Adipocyte (in vitro differentiated cells): Measurements from ENCODE around the gene CD9.

Experiments
- DNase-seq: peaks from one replicate; pipeline ENCODE4 v3.0.0-alpha.2; 2015; ENCODE audit warnings: low read depth
- H3K27me3 ChIP-seq: replicated peaks from 2 replicates; pipeline ENCODE4 v1.7.0; 2013; ENCODE audit warnings: mild to moderate bottlenecking, low read length, moderate library complexity; ENCODE audit not compliant: control insufficient read depth, insufficient read depth
- H3K36me3 ChIP-seq: 2 replicates; pipeline ENCODE4 v1.7.0; 2013; ENCODE audit warnings: low read length, mild to moderate bottlenecking, moderate library complexity; ENCODE audit not compliant: control insufficient read depth, insufficient read depth, severe bottlenecking
- H3K4me1 ChIP-seq: 2 replicates; pipeline ENCODE4 v1.7.0; 2013; ENCODE audit warnings: mild to moderate bottlenecking, low read length, moderate library complexity; ENCODE audit not compliant: control insufficient read depth, insufficient read depth
- H3K4me3 ChIP-seq: 2 replicates; pipeline ENCODE4 v1.7.0; 2013; ENCODE audit warnings: mild to moderate bottlenecking, low read length, moderate library complexity
- H3K9ac ChIP-seq: 2 replicates; pipeline ENCODE4 v1.7.0; 2013; ENCODE audit warnings: mild to moderate bottlenecking, low read length, moderate library complexity
- H3K9me3 ChIP-seq: 2 replicates; pipeline ENCODE4 v1.7.0; 2013; ENCODE audit warnings: mild to moderate bottlenecking, low read length, moderate library complexity; ENCODE audit not compliant: control insufficient read depth

Gene CD9

GRCh38 chr12:6195665-6196535, 4.3 kb upstream of the CD9 start:
- H3K27me3 ChIP-seq, result no peaks in the 10 kb centered on the region
- no peak overlapping the region for H3K4me3 ChIP-seq
- peak; percentile 93 for DNase-seq
- H3K4me1 ChIP-seq, result peaks cover 13% of the 10 kb centered on the region
- no peaks in the 10 kb centered on the region for H3K36me3 ChIP-seq
- no peaks in the 10 kb centered on the region for H3K9me3 ChIP-seq
- H3K9ac ChIP-seq, result no peak overlapping the region

GRCh38 chr12:6198051-6198450, 2.1 kb upstream of the CD9 start:
- no peak overlapping the region for H3K9ac ChIP-seq
- no peaks in the 10 kb centered on the region for H3K9me3 ChIP-seq
- peaks cover 13% of the 10 kb centered on the region for H3K4me1 ChIP-seq
- DNase-seq, result no peak
- H3K36me3 ChIP-seq, result no peaks in the 10 kb centered on the region
- H3K27me3 ChIP-seq, result no peaks in the 10 kb centered on the region
- no peak overlapping the region for H3K4me3 ChIP-seq

GRCh38 chr12:6198556-6198955, 1.6 kb upstream of the CD9 start:
- H3K4me1 ChIP-seq, result peaks cover 13% of the 10 kb centered on the region
- no peaks in the 10 kb centered on the region for H3K9me3 ChIP-seq
- H3K4me3 ChIP-seq, result no peak overlapping the region
- H3K27me3 ChIP-seq, result no peaks in the 10 kb centered on the region
- no peaks in the 10 kb centered on the region for H3K36me3 ChIP-seq
- H3K9ac ChIP-seq, result no peak overlapping the region
- DNase-seq, result no peak

GRCh38 chr12:6198985-6199530, 1.1 kb upstream of the CD9 start:
- DNase-seq, result no peak
- Histone ChIP-seq H3K9ac (peak overlapping the region; percentile 69), H3K4me3 (peak overlapping the region; percentile 76), H3K27me3 (no peaks in the 10 kb centered on the region), H3K9me3 (no peaks in the 10 kb centered on the region), H3K36me3 (no peaks in the 10 kb centered on the region), H3K4me1 (peaks cover 13% of the 10 kb centered on the region)

- peak overlapping the region; percentile 69 for H3K9ac ChIP-seq
- H3K36me3 ChIP-seq, result no peaks in the 10 kb centered on the region
- peak; percentile 57 for DNase-seq
- no peaks in the 10 kb centered on the region for H3K27me3 ChIP-seq
- peaks cover 16% of the 10 kb centered on the region for H3K4me1 ChIP-seq
- H3K4me3 ChIP-seq, result peak overlapping the region; percentile 76
- no peaks in the 10 kb centered on the region for H3K9me3 ChIP-seq
Observed at GRCh38 chr12:6199531-6200255, 507 bp upstream of the CD9 start.

GRCh38 chr12:6201213-6201608, 1.0 kb downstream of the CD9 start:
- Histone ChIP-seq H3K9me3 (no peaks in the 10 kb centered on the region), H3K27me3 (no peaks in the 10 kb centered on the region), H3K4me1 (peaks cover 19% of the 10 kb centered on the region), H3K36me3 (no peaks in the 10 kb centered on the region), H3K9ac (peak overlapping the region; percentile 79), H3K4me3 (peak overlapping the region; percentile 81)
- peak; percentile 34 for DNase-seq

GRCh38 chr12:6201826-6202225, 1.6 kb downstream of the CD9 start:
- no peak for DNase-seq
- Histone ChIP-seq H3K4me1 (peaks cover 17% of the 10 kb centered on the region), H3K36me3 (no peaks in the 10 kb centered on the region), H3K9me3 (no peaks in the 10 kb centered on the region), H3K4me3 (no peak overlapping the region), H3K27me3 (no peaks in the 10 kb centered on the region), H3K9ac (no peak overlapping the region)

GRCh38 chr12:6202304-6202703, 2.1 kb downstream of the CD9 start:
- Histone ChIP-seq H3K4me3 (no peak overlapping the region), H3K36me3 (no peaks in the 10 kb centered on the region), H3K27me3 (no peaks in the 10 kb centered on the region), H3K9ac (no peak overlapping the region), H3K4me1 (peaks cover 22% of the 10 kb centered on the region), H3K9me3 (no peaks in the 10 kb centered on the region)
- no peak for DNase-seq

GRCh38 chr12:6202846-6203245, 2.6 kb downstream of the CD9 start:
- Histone ChIP-seq H3K27me3 (no peaks in the 10 kb centered on the region), H3K4me3 (no peak overlapping the region), H3K4me1 (peaks cover 27% of the 10 kb centered on the region), H3K9ac (no peak overlapping the region), H3K9me3 (no peaks in the 10 kb centered on the region), H3K36me3 (no peaks in the 10 kb centered on the region)
- DNase-seq, result no peak

- H3K27me3 ChIP-seq, result no peaks in the 10 kb centered on the region
- peaks cover 27% of the 10 kb centered on the region for H3K4me1 ChIP-seq
- H3K9me3 ChIP-seq, result no peaks in the 10 kb centered on the region
- no peak overlapping the region for H3K4me3 ChIP-seq
- H3K9ac ChIP-seq, result no peak overlapping the region
- DNase-seq, result no peak
- H3K36me3 ChIP-seq, result no peaks in the 10 kb centered on the region
Observed at GRCh38 chr12:6203601-6204000, 3.4 kb downstream of the CD9 start.

GRCh38 chr12:6204533-6205143, 4.4 kb downstream of the CD9 start:
- H3K36me3 ChIP-seq, result no peaks in the 10 kb centered on the region
- H3K27me3 ChIP-seq, result no peaks in the 10 kb centered on the region
- no peak for DNase-seq
- no peak overlapping the region for H3K4me3 ChIP-seq
- no peaks in the 10 kb centered on the region for H3K9me3 ChIP-seq
- no peak overlapping the region for H3K9ac ChIP-seq
- peaks cover 24% of the 10 kb centered on the region for H3K4me1 ChIP-seq
